Kidney (tissue), 14 donors: ENCODE results near the gene STAB2. TPM values are rescaled to one million over a fixed set of nuclear protein-coding genes. Genes with fewer than 3 reads are reported as not detected.
"Not testable (repeated sequence)": the region's sequence is repeated elsewhere in the genome, so short reads cannot be mapped to it uniquely, and the experiment has no call there.

Experiments used
- DNase-seq, 5 donors: peaks; one replicate each; pipeline ENCODE4 v3.0.0-alpha.2; 2013 to 2020
- FAIRE-seq: peaks from 2 replicates; lab custom pipeline; 2012; peaks lifted over from hg19 to GRCh38; lab: Jason Lieb, UNC
- H3K27ac ChIP-seq, 2 donors: one replicate each; pipeline ENCODE4 v1.7.0; 2013; ENCODE audit warnings: low read depth in 2 of 2, low read length in 2 of 2, inconsistent platforms in 1 of 2
- H3K27me3 ChIP-seq: one replicate; pipeline ENCODE4 v1.7.1; 2013; ENCODE audit warnings: low read length, inconsistent platforms; ENCODE audit not compliant: control insufficient read depth, insufficient read depth
- H3K36me3 ChIP-seq, 3 donors: one replicate each; pipeline versions ENCODE4 v1.7.0 to v1.7.1; 2013; ENCODE audit warnings: low read length in 3 of 3, control low read depth in 1 of 3, inconsistent platforms in 1 of 3; ENCODE audit not compliant: insufficient read depth in 3 of 3, control insufficient read depth in 2 of 3
- H3K4me1 ChIP-seq, 3 donors: one replicate each; pipeline versions ENCODE4 v1.7.0 to v1.7.1; 2013; ENCODE audit warnings: low read length in 3 of 3, inconsistent platforms in 1 of 3, low read depth in 1 of 3; ENCODE audit not compliant: control insufficient read depth in 2 of 3, insufficient read depth in 2 of 3
- H3K4me3 ChIP-seq, 3 donors: one replicate each; pipeline versions ENCODE4 v1.7.0 to v1.8.1; 2013; ENCODE audit warnings: low read length in 3 of 3, control low read depth in 1 of 3, inconsistent platforms in 1 of 3
- H3K9ac ChIP-seq, 3 donors: one replicate each; pipeline versions ENCODE4 v1.7.0 to v1.7.1; 2013; ENCODE audit warnings: low read length in 3 of 3, control low read depth in 1 of 3, inconsistent platforms in 1 of 3
- H3K9me3 ChIP-seq, 3 donors: one replicate each; pipeline versions ENCODE4 v1.7.0 to v1.7.1; 2013; ENCODE audit warnings: low read length in 3 of 3, control low read depth in 1 of 3, inconsistent platforms in 1 of 3; ENCODE audit not compliant: control insufficient read depth in 2 of 3, insufficient read depth in 1 of 3
- CTCF ChIP-seq: IDR thresholded peaks from 3 replicates; pipeline ENCODE4 v1.5.1; 2012; ENCODE audit warnings: mild to moderate bottlenecking, moderate library complexity, borderline replicate concordance; ENCODE audit not compliant: insufficient read depth; ENCODE audit errors: extremely low read depth
- intact Hi-C: fragments of 100-400 bp; cut with DNase I; formaldehyde crosslinking; loops from one replicate; pipeline ENCODE4 v1.11.1; 2022
- polyA plus RNA-seq: library from polyadenylated mRNA; stranded (reverse); fragments of 350-450 nt; fragmentation: Illumina TruSeq; extraction: RNeasy Lipid Tissue Mini Kit (QIAGEN cat#74804); gene quantifications from one replicate; pipeline ENCODE4 v1.2.3, GENCODE V29; 2014; ENCODE audit warnings: low read depth, low replicate concordance; ENCODE audit not compliant: insufficient read depth
- total RNA-seq: library from RNA; stranded (reverse); fragmentation: NEBNext Ultra II Directional; extraction: Animal tissue kit (Norgen Biotek cat#: 25700); gene quantifications from one replicate; pipeline ENCODE4 v1.2.1, GENCODE V29; 2021
- donor health status: control.
- donor health status: control.
- donor health status: control.
- donor health status: control.
- donor health status: control.
- donor health status: DM: yes; HTN: yes; CAD: no.
- donor health status: Normal renal cell carcinoma (clear cell type).

Gene STAB2
- total and polyA plus RNA-seq, 2 donors from 2014 or later = 0.16 TPM; not detected in 1

- intact Hi-C loops = no loop called here
- H3K36me3 ChIP-seq = no peaks in the 10 kb centered on the region
- no peak for TF ChIP-seq CTCF
- no peak overlapping the region for H3K4me3 ChIP-seq
- FAIRE-seq (no peak), DNase-seq (no peak)
- no peaks in the 10 kb centered on the region for H3K9me3 ChIP-seq
- H3K27me3 ChIP-seq = no peaks in the 10 kb centered on the region
- H3K4me1 ChIP-seq = no peaks in the 10 kb centered on the region
- H3K27ac ChIP-seq = no peak overlapping the region
- no peak overlapping the region for H3K9ac ChIP-seq
Observed at GRCh38 chr12:103647267-103647666, 60.2 kb downstream of the STAB2 start.

GRCh38 chr12:103652808-103653207 is 65.7 kb downstream of the STAB2 start:
- TF ChIP-seq CTCF = no peak
- no peak overlapping the region for H3K9ac ChIP-seq
- H3K4me3 ChIP-seq = no peak overlapping the region
- FAIRE-seq (no peak), DNase-seq (peak in 1 of 5 donors; percentile 19)
- no peaks in the 10 kb centered on the region for H3K36me3 ChIP-seq
- no peak overlapping the region for H3K27ac ChIP-seq
- H3K4me1 ChIP-seq = no peaks in the 10 kb centered on the region
- no peaks in the 10 kb centered on the region for H3K27me3 ChIP-seq
- no peaks in the 10 kb centered on the region for H3K9me3 ChIP-seq
- intact Hi-C loops = no loop called here

DNA sequence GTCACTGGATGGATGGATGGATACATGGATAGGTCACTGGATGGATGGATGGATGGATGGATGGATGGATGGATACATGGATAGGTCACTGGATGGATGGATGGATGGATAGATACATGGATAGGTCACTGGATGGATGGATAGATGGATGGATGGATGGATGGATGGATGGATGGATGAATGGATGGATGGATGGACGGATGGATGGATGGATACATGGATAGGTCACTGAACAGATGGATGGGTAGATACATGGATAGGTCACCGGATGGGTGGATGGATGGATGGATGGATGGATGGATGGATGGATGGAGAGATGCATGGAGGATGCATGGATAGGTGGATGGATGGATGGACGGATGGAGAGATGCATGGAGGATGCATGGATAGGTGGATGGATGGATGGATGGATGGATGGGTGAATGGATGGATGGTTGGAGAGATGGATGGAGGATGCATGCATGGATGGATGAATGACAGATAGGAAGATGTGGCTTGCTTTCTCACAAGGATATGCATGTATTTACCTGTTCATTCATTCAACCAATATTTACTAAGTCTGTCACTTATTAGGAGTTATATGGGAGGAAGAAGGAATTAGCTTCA is 66.6 kb downstream of the STAB2 start:
- FAIRE-seq, H3K4me1 ChIP-seq, H3K27ac ChIP-seq, DNase-seq, H3K4me3 ChIP-seq, H3K27me3 ChIP-seq, intact Hi-C loops, H3K9ac ChIP-seq, H3K36me3 ChIP-seq, H3K9me3 ChIP-seq: not testable (repeated sequence)

- no peaks in the 10 kb centered on the region for H3K4me1 ChIP-seq
- H3K4me3 ChIP-seq = no peak overlapping the region
- H3K9ac ChIP-seq = no peak overlapping the region
- FAIRE-seq (no peak), DNase-seq (no peak)
- intact Hi-C loops = no loop called here
- H3K27ac ChIP-seq = no peak overlapping the region
- TF ChIP-seq CTCF = no peak
- no peaks in the 10 kb centered on the region for H3K9me3 ChIP-seq
- H3K36me3 ChIP-seq = no peaks in the 10 kb centered on the region
- H3K27me3 ChIP-seq = no peaks in the 10 kb centered on the region
Observed at GRCh38 chr12:103654816-103655215, 67.7 kb downstream of the STAB2 start.
